ENCODE measurements around the gene GLI3.

Gene GLI3

DNA sequence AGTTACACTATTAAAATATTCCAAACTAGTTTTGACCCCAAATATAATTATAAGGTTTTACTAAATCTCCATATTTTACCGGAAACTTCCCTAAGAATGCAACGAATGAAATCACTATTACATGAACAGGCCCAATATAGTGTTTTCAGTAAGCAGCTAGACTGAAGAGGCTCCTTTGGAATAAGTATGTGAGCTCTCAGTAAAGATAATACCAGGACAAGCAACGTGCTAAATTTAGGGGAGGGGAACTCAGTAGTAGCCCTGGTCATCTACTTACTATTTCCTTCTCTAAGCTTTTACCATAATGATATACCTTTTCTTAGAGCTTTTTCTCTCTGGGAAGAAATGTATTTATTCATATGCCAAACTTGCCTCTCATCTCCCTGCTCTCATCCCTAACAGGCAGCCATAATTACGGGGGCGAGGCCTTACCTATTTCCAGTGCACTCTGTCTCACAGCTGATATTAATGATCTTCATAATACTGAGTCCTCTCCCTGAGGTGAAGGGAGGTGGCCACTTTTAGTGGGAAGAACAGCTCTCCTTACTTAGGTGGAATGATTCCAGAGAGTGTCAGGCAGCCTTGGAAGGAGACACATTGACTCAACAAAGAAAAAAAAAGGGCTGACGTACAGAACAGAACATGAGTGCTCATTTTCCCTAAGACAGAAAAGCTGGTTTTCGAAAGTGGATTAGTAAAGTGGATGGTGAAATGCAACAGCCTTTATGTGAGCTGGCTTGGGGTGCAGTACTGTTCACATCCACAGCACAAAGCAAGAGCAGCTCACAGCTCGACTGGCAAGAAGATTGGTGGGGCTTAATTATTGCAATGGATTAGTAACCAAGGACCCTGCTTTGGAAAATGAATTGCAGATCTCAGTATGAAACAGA lies 165.4 kb downstream of the GLI3 start:
- DNase-seq = no peak

DNA sequence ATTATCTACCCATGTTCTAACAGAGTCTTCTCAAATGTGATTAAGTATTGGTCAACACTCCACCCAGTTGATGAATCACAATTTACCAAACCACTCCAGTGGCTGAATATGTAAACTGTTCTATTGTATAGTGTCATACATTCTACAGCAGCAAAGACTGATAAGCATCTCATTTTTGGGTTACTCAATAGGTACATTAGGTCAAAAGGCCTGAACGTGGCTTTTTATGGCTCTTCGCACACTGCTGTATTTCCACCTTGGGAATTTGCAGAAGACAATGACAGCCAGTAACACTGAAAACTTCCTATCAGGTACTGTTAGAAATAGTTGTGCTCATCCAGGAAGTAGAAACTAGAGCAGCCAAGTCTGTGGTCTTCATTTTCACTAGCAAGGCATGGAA lies 166.9 kb downstream of the GLI3 start:
- no peak for DNase-seq

DNA sequence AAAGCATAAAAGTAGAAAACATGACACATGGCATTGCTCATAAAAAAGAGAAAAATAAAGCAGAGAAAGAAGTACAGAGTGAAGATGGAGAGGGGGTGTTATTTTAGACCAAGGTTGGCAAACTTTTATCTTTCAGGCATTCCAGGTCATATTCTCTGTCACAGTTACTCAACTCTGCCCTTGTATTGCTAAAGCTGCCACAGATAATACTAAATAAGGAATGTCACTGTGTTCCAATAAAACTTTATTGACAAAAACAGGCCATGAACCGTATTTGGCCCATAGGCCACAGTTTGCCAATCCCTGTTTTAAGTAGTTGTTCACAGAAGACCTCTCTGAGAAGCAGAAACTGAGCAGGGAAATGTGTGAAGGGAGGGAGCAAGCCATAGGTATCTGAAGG lies 167.4 kb downstream of the GLI3 start:
- no peak for DNase-seq

DNA sequence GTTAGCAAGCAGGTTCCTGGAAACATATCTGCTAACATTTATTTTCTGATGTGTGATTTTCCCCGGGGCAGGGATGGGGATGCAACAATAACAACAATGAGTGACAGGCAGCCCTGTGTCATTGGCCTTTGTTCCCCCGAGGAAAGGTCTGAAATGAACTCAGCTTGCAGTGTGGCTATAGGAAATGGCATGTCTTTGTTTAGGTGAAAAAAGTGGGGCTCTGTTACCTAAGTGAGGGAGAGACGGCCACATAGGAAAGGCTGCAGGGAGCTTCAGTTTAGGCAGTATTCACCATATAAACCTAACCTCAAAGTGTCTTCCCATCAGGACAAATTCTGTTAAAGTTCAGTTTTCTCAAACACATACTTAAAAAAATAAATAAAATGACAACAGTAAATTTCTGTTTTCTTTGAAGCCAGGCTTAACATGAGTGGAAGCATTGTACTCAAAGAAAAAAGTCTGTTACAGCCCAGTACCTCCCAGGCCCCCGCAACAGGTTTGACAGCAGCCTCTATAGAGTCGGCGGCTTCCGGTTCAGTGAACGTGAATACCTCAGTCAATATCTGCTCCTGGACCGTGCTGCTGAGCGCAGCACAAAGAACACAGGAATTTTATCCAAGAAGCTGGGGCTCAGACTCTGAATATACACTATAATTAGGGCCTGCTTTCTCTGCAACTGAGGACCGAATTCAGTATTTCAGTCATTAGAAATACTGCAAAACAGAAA lies 168.3 kb downstream of the GLI3 start:
- DNase-seq = no peak

DNA sequence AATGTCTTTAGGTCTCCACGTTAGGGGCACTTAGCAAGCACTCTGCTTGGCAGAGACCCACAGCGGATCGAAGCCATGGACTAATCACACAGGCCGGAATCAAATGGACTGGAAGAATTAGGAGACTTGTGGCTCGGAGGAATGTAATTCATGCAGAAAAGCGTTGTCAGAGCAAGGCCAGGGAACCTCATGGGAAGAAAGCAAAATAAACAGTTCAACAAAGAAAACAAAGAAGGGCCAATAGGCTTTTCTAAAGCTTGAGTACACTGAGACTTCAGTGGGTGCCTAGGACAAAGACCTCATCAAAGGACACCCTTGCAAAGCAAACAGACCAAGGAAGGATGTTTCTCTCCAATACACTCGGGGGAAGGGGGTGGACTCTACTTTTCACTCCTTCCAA lies 171.1 kb downstream of the GLI3 start:
- DNase-seq = no peak

DNA sequence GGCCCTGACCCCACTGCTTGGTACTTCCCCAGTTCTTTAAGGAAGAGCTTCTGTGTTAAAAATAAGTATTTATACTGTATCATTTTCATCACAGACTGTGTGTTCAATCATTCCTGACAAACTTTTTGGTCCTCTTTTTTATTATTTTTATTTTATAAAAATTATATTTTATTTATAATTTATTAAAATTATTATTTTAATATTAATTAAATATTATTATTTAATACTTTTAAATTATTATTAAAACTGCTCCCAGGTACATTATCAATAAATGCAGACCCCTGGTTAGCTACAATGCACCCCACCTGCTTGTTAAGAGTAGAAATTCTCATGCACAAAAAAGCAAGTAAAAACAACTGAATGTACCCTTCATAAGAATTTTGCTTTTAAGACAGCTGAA lies 172.0 kb downstream of the GLI3 start:
- no peak for DNase-seq

DNA sequence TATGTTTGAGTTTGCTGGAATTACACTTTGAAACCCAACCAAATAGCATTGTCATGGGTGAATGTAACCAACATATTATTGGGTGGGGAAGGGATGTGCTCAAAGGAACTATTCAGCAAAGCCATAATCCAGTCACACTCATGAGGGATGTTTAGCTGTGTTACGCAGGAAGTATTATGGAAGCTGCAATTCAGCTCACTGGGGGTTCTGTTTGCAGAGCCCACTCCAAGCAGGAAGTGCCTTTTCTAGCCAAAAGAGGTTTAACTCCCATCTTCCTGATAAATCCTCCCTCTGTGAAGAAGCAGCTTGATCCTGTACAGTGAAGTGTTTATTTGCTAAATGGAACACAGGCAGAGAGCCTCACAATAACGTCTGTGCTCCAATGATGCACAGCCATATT lies 172.5 kb downstream of the GLI3 start:
- DNase-seq = no peak

DNA sequence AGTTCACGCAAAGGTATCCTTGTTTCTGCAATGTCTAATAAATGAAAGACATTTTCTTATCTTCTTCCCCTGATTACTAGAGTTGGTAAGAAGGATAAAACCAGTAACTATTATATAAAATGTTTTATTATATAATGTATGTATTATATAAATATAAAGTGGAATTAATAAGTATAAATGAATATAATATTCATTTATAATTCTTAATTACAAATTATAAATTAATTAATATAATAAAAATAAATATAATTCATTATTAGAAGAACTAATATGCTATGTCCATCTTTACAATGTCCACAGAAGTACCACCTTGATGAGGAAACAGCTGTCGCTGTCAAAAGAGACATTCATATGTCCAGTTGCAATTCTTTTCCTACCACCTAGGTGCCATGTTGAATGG lies 177.7 kb downstream of the GLI3 start:
- no peak for DNase-seq

DNA sequence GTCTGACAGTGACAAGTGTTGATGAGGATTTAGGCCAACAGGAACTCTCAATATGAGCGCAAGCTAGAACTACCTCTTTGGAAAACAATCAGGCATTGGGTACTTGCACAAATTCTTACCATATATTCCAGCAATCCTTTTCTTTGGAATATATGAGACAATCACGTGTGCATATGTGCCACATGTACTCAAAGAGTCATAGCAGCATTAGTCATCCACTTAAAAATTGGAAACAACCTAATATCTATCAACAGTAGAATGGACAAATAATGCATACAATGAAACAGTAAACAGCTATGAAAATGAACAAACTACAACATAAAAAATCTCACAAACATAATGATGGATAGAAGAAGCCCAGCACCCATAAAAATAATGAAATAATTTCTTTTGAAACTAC lies 179.7 kb downstream of the GLI3 start:
- DNase-seq = no peak

DNA sequence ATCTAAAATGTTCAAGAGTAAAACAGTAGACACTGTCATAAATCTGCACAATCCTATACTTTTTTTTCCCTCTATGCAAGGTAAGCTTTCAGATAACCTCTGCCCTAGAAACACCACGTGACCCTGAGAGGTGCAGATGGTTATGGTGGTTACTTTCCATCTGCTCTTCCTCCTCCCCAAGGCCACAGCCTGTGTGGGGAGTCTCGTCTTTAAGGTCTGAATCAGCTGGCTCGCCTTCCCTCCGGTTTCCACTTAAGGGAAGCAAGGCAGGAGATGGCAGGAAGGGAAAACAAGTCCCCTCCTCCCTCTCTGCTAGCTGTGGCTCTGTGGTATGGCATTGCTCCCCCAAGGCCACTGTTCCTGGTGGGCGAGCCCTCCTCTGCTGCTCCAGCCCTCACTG lies 181.8 kb downstream of the GLI3 start:
- DNase-seq = no peak

DNA sequence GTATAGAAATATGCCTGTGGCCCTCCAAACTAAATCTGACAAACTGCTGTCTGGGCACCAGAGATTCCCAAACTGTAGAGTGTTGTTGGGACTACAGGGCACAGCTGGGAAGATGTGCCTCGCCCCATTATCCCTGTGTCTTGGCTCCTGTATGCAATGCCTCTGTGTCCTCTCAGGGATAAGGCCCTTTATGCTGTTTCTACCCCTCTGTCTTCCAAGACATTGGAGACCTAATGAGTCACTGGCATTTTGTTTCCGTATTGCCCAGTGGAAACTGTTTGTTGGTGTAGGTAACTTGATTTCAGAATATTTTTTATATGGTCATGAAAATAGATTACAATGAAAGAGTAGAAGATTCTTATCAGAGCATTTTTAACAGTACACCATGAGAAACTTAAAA lies 183.2 kb downstream of the GLI3 start:
- no peak for DNase-seq

DNA sequence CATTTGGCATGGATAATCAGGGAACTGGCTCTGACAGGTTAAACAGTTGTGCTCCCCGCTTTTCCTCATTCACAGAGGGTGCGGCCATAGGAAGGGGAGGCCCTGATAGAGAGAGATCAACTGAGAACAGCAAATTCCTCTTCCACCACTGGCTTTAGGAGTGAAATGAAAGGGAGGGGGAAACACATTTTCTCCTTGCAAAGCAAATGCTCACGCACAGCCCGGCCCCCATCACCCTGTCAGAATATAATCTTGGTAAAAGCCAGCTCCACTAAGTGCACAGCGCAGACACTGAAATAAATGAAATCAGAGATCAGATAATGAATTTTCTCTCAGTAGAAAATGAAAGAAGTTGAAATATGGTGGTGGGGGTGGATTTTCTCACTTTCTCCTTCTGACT lies 187.2 kb downstream of the GLI3 start:
- no peak for DNase-seq

DNA sequence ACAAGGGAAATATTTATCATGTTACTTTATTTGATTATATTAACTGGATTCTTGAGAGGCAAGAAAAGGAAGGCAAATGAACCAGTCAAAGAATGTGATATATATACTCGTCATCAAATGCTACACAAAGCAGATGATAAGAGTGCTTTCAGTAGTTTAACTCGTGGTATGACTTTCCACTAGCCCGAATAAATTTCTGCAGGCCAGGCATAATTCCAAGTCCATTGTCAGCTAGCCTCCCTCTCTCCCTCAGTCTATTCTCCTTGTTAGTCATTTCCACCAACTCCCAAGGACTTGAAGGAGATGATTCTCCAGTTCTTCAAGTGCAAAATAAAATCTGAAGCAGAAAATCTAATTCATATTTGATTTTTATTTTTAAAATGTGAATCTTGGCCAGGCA lies 190.5 kb downstream of the GLI3 start:
- no peak for DNase-seq

DNA sequence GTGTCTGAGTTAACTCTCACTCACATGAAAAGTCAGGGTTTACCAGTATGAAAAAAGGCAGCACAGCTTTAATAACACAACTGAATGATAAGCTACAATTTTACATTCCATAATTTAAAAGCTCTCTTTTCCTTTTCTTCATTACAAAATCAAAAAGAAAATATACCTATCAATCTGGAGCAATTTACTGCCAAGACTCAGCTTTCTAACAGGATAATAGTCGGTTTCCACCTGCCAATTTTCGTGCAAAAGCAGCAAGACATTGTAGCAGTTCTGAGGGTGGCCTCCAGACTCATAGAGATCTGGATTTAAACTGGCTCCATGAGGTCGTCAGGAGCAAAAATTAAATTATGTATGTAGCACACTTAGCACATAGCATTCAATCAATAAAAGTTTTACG lies 191.0 kb downstream of the GLI3 start:
- DNase-seq = no peak

DNA sequence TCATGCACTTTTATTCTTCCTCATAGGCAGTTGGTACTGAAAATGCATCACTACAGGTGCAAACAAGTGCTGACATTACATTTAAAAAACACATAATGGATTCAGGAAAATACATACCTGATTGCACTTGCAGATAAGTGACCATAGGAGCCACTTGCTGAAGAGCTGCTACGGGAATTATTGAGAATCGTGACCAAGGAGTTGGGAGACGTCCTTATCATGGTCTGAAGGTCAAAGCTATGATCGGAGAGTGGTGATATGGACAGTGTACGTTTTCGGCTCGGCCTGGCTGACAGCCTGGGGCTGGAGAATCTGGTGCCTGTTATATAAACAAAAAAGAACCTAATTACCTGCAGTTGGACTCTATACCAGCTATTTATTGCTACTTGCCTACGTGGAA lies 197.1 kb downstream of the GLI3 start:
- no peak for DNase-seq

DNA sequence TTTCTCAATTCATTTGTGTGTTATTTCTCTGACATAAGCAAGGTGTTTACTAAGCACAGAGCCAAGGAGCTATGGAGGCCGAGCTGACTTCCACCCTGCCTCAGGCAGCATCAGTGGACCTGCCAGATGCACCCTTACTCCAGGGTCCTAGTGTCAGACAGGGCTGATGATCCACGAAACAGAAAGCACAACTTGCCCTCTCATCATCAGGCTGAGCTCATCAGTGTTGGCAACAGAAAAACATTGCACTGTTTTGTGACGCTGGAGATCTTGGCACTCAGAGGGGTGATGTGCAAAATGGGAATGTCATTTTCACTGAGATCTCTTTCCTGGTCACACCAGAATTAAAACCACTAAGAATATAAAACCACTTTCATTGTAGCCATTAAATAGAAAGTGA lies 201.8 kb downstream of the GLI3 start:
- DNase-seq = no peak

DNA sequence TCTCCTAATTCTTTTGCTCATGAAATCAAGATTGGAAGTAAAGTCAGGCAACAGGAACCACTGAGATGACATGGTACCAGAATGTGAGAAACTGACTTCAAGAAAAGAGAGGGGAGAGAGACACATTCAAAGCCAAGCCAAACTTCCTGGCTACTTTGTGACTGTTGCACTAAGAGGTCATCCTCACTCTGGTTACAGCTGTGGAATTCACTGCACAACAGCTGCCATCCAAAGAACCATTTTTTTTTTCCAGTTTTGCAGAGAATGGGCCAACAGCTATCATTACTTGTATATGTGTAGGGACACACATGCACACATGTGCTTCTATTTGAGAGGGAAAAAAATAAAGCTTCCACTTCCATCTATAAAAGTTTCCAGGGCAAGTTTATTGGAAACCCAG lies 203.5 kb downstream of the GLI3 start:
- no peak for DNase-seq

DNA sequence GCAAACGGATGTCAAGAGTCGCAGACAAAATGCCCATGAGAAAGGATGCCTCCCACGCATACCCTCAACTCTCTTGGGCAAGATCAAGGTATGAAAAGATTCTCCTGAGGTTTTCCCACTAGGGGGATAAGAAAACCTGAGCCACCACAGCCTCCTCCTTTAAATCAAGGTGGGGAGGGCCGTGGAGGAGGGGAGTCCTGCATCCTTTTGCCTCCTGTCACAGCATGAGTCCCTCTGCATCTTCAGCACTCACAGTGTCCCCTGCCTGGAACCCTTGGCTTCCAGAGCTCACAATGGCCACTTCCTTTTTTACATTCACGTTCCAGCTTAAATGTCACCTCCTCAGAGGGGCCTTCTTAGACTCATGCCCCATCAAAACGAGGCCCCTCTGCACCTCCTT lies 207.6 kb downstream of the GLI3 start:
- DNase-seq = no peak

DNA sequence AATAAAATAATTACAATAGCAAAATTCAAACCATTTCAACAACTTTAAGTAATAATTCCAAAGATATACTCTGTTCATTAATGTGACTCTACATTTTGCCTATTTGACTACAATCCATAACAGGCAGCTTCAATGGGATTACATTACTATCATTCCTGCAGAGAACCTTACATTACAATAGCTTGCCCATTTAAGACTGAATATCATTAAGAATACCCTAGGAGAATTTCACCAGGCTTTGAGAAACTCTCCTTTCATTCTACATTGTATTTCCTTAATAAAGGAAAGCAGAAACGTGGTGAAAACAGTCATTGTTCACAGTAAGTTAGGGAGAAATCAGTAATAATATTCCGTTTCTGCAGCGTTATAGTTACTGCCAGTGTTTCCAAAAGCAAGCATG lies 209.5 kb downstream of the GLI3 start:
- DNase-seq = no peak

DNA sequence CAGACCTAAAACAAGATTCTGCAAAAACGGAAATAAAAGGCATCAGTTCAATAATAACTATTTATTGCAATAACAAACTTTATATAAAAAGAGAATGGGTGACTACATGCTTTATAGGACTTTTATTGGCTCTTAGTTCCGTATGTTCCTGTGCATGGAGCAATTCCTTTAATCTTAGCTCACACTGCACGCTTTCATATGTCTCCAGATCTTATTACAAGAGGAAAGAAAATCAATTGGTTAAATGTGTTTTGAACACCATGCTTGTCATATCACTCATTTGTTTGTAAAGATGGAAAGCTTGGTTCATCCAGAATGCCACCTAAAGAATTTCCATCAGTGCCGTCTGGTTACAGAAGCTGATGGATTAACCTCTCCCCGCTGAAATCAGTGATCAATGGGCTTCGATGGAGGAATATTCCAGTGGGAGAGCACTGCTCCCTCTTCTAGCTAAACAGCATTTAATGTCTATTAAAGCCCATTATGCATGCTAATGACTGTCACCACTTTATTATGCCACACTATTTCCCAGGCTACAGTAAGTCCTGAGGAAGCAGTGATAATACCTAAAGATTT lies 210.3 kb downstream of the GLI3 start:
- DNase-seq = no peak

DNA sequence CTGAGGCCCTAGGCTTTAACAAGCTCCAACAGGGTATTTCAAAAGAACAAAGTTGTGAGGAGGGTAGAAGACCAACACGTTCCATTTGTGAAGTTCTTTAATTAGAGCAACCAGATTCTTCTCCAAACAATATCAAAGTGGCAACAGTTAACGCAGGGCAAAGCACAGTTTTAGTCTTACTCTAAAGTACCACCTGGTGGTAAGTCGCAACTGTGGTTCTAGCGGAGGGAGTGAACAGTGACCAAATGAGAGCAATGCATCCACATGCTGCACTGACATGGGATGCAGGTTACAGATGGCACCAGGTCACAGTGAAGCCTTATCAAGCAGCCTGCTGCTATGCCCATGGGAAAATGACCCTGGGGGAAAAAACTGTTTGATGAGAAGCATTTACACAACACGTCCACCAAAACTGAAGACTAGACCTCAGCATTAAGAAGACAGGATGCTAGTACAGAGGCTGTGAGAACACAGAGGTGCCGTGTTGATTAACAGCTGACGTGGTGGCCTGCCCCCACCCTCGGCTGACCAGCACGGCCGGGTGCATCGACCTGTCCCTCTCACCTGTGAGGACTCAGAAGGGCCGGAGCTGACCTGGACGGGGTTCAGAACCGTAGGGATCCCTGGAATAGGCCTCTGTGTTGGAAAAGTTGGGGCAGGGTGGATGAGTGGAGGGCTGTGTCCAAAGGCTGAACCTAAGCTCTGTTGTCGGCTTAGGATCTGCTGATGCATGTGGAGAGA lies 211.2 kb downstream of the GLI3 start:
- DNase-seq = no peak

DNA sequence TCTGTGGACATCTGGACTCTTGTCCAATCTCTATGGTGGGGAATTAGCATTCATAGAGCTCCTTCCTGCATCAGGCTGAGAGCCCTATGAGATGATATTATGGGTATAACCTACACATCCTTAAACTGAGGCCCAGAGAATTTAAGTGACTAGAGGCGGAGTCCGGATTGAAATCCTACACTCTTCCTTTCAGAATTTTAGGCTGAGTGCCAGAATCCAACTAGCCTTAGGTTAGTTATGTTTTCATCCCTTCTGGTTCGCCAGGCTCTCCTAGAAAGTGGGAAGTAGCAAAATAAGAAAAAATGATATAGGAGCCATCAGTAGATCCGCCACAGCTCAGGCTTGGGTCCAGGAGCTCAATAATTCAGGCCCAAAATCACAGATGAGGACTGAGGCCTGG lies 212.5 kb downstream of the GLI3 start:
- no peak for DNase-seq

DNA sequence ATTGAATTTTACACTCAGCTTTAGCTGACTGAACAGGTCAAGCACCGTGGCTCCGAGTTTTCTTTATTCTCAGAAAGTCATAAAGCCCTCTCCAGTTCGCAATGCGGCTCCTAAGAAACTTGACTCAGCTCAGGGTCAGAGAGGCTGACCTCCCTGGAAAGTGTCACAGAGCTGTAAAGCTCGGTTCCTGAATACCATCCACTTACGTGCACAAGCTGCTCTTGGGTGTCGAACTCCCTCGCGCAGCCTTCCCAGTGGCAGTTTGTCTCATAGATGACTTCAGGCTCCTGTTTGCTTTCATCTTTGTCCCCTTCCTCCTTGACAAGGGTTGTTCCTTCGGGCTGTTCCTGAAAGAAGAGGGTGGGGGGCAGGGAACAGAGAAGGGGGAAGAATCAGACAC lies 213.7 kb downstream of the GLI3 start:
- no peak for DNase-seq

DNA sequence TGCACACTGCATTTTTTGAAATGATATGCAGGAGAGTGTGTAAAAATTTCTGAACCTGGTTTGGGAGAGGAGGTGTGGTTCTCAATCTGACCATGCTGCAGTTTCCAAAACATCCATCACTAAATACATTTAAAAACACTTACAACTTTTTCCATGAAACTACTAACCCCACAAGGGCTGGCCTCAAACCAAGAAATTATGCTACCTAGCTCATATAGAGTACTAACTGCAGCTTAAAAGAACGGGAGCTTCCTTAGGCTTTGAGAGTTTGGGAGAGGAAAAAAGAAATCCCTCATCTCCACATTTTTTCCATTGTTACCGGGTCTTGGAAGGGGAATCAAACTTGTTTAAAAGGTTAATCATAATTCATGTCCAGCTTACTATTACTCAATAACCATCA lies 214.2 kb downstream of the GLI3 start:
- DNase-seq = no peak
